Neural crest cell (in vitro differentiated cells): ENCODE data around the gene TSPAN14. TPM values are rescaled to one million over a fixed set of nuclear protein-coding genes. Genes with fewer than 3 reads are reported as not detected.
"Not testable (repeated sequence)": the region's sequence is repeated elsewhere in the genome, so short reads cannot be mapped to it uniquely, and the experiment has no call there.

Experiments
- DNase-seq: peaks from one replicate; pipeline ENCODE4 v3.0.0; 2021; ENCODE audit warnings: low read depth, mixed read lengths, low spot score
- H3K27ac Mint-ChIP-seq: one replicate; pipeline ENCODE4 v1.8.0; 2021; ENCODE audit warnings: mild to moderate bottlenecking, mixed read lengths; ENCODE audit not compliant: unreplicated experiment
- H3K27me3 Mint-ChIP-seq: 2 replicates; pipeline ENCODE4 v1.8.0; 2021; ENCODE audit warnings: low read depth, mild to moderate bottlenecking, mixed read lengths
- H3K36me3 Mint-ChIP-seq: 2 replicates; pipeline ENCODE4 v1.8.0; 2021; ENCODE audit warnings: low read depth, mild to moderate bottlenecking, mixed read lengths
- H3K4me1 Mint-ChIP-seq: 2 replicates; pipeline ENCODE4 v1.8.0; 2021; ENCODE audit warnings: mixed read lengths
- H3K4me3 Mint-ChIP-seq: one replicate; pipeline ENCODE4 v1.8.0; 2021; ENCODE audit warnings: mild to moderate bottlenecking, mixed read lengths
- H3K9me3 Mint-ChIP-seq: 2 replicates; pipeline ENCODE4 v1.8.0; 2021; ENCODE audit warnings: mixed read lengths
- total RNA-seq: library from RNA; stranded (reverse); gene quantifications from 2 replicates; pipeline ENCODE4 v1.2.1, GENCODE V29; 2021
- TF ChIP-seq, protein P1 (sequence below): fragments of 200-600 bp; sonication (generic); conservative IDR thresholded peaks from 2 replicates; pipeline ENCODE4 v1.5.0; 2021; ENCODE audit warnings: antibody characterized with exemption, mild to moderate bottlenecking

Gene TSPAN14
- total RNA-seq, 1 donor from 2014 or later: 140 TPM

DNA sequence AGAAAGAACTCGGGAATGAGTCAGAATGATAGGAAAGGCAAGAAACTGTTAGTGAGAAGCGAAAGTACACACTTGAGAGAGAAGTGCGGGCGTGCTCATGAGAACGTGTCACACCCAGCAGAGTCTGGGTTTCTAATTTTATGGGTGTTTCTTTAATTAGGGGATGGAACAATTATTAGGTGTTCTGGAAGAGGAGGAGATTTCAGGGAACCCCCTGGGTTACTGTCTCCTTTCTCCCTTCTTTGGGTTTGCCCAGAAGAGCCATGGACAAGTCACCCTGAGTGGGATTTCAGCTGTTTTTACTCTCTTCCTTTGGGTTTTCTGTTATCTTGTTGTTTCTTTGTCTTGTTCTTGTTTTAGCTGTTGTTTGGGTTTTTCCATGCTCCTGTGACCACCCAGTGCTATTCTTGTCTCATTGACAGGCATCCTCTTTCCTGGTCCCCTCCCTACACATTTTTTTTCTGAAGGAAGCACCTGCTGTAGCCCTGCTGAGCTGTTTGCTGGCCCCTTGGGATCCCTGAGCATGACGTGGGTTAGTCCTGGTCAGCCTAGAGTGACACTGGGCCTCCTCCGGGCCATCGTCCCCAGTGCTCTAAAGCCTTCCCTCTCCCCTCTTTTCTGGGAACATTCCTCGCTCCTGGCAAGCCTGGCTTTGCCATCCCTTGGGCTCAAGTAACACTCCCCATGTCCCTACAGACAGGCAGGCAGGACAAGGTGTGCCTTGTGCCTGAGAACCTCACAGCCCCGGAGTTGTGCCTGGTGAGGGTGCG, 87.1 kb downstream of the TSPAN14 start:
- TF ChIP-seq, protein P1, sequence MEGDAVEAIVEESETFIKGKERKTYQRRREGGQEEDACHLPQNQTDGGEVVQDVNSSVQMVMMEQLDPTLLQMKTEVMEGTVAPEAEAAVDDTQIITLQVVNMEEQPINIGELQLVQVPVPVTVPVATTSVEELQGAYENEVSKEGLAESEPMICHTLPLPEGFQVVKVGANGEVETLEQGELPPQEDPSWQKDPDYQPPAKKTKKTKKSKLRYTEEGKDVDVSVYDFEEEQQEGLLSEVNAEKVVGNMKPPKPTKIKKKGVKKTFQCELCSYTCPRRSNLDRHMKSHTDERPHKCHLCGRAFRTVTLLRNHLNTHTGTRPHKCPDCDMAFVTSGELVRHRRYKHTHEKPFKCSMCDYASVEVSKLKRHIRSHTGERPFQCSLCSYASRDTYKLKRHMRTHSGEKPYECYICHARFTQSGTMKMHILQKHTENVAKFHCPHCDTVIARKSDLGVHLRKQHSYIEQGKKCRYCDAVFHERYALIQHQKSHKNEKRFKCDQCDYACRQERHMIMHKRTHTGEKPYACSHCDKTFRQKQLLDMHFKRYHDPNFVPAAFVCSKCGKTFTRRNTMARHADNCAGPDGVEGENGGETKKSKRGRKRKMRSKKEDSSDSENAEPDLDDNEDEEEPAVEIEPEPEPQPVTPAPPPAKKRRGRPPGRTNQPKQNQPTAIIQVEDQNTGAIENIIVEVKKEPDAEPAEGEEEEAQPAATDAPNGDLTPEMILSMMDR: no peak
- Mint-ChIP-seq H3K36me3 (peaks cover 4% of the 10 kb centered on the region), H3K9me3 (no peaks in the 10 kb centered on the region), H3K27ac (no peak overlapping the region), H3K4me3 (no peak overlapping the region), H3K27me3 (no peaks in the 10 kb centered on the region), H3K4me1 (no peaks in the 10 kb centered on the region)
- no peak for DNase-seq

GRCh38 chr10:80542053-80542452, 87.9 kb downstream of the TSPAN14 start:
- Mint-ChIP-seq H3K9me3 (no peaks in the 10 kb centered on the region), H3K36me3 (no peaks in the 10 kb centered on the region), H3K4me1 (no peaks in the 10 kb centered on the region), H3K27ac (no peak overlapping the region), H3K4me3 (no peak overlapping the region), H3K27me3 (no peaks in the 10 kb centered on the region)
- DNase-seq: no peak
- TF ChIP-seq, protein P1: no peak

DNA sequence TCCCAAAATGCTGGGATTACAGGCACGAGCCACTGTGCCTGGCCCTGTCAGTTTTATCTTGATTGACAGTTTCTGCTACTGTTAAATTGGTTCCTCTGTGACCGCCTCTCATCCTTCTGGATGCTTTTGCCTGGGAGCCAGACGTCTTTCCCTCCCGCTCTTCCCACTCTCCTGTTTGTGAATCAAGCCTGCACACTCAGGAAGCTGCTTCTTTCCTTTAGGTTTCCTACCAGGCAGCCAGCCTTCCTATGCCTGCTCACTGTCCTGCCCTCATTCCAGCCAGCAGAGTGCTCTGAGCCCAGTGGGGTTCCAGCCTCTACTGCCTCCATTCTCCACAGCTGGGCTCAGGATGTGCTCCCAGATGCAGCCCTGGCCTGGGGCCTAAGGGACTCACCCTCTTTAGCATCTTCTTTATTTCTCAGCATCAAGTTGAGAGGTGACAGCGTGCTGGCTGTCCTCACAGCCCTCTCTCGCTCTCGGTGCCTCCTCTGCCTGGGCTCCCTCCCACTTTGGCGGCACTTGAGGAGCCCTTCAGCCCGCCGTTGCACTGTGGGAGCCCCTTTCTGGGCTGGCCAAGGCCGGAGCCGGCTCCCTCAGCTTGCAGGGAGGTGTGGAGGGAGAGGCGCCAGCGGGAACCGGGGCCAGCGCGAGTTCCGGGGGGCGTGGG, 88.7 kb downstream of the TSPAN14 start:
- H3K9me3 Mint-ChIP-seq: no peaks in the 10 kb centered on the region
- H3K36me3 Mint-ChIP-seq: no peaks in the 10 kb centered on the region
- DNase-seq: no peak
- no peaks in the 10 kb centered on the region for H3K4me1 Mint-ChIP-seq
- H3K27me3 Mint-ChIP-seq: no peaks in the 10 kb centered on the region
- H3K4me3 Mint-ChIP-seq: no peak overlapping the region
- no peak overlapping the region for H3K27ac Mint-ChIP-seq
- TF ChIP-seq, protein P1: no peak

- H3K27me3 Mint-ChIP-seq, H3K27ac Mint-ChIP-seq, H3K9me3 Mint-ChIP-seq, H3K4me3 Mint-ChIP-seq, H3K36me3 Mint-ChIP-seq, H3K4me1 Mint-ChIP-seq, DNase-seq: not testable (repeated sequence)
Measured at GRCh38 chr10:80543319-80543672, 89.2 kb downstream of the TSPAN14 start.

- Mint-ChIP-seq H3K27me3 (no peaks in the 10 kb centered on the region), H3K4me3 (no peak overlapping the region), H3K27ac (no peak overlapping the region), H3K9me3 (no peaks in the 10 kb centered on the region), H3K36me3 (no peaks in the 10 kb centered on the region), H3K4me1 (no peaks in the 10 kb centered on the region)
- TF ChIP-seq, protein P1: no peak
- no peak for DNase-seq
Measured at GRCh38 chr10:80544316-80544953, 90.3 kb downstream of the TSPAN14 start.
